ENCODE measurements around the gene SAP130. TPM values are rescaled to one million over a fixed set of nuclear protein-coding genes. Genes with fewer than 3 reads are reported as not detected.
"Not testable (repeated sequence)": the region's sequence is repeated elsewhere in the genome, so short reads cannot be mapped to it uniquely, and the experiment has no call there.

Gene SAP130
- total RNA-seq, 2 donors from 2014 or later = 12.0 to 13.1 TPM

- DNase-seq (no peak), ATAC-seq (no peak)
- intact Hi-C loops (cut with DNase I) = no loop called here
These were observed 117.4 kb downstream of the SAP130 start for GRCh38 chr2:127910415-127910814.

DNA sequence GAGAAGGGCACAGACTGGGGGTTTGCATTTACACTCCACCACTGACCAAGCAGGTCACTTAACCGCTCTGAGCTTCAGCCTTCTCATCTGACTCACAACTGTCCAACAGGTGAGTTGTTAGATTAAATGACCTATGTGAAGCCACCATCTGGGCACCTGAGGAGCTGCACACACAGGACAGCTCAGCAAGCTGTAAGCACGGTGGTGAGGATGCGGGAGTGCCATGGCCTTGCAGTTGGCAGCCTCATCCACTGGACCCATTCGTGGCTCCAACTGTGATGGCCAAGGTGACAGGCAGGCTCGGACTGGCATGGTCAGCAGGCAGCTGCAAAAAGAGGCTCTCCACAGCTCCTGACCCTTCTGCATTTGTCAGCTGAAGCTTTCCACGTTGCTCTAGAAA, 118.8 kb downstream of the SAP130 start:
- no peak for DNase-seq

DNA sequence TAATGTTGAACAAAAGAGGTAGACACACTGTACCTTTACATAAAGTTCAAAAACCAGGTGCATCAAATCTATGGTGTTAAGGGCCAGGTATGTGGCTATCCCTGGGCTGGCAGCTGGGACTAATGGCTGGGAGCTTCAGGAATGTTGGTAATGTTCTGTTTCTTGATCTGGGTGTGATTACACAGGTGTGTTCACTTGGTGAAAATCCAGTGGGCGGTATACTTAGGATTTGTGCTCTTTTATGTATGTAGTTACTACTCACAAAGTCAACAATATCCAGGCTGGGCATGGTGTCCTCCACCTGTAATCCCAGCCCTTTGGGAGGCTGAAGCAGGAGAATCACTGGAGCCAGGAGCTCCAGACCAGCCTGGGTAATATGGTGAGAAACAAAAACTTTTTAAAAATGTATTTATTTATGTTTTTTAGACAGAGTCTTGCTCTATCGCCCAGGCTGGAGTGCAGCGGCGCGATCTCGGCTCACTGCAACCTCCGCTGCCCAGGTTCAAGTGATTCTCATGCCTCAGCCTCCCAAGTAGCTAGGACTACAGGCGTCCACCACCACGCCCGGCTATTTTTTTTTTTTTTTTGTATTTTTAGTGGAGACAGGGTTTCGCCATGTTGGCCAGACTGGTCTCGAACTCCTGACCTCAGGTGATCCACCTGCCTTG, 120.0 kb downstream of the SAP130 start:
- intact Hi-C loops (cut with DNase I); DNase-seq; ATAC-seq: not testable (repeated sequence)

More for the DNA sequence above, 118.8 kb downstream of the SAP130 start:
- no peak for ATAC-seq
- intact Hi-C loops (cut with DNase I) = no loop called here

- intact Hi-C loops (cut with DNase I) = no loop called here
- no peak for ATAC-seq
- no peak for DNase-seq
These were observed 121.5 kb downstream of the SAP130 start for GRCh38 chr2:127906206-127906926.

- intact Hi-C loops (cut with DNase I) = no loop called here
- ATAC-seq (peak; percentile 76 to 90), DNase-seq (peak; percentile 75)
These were observed 126.4 kb downstream of the SAP130 start for GRCh38 chr2:127901339-127902056.

DNA sequence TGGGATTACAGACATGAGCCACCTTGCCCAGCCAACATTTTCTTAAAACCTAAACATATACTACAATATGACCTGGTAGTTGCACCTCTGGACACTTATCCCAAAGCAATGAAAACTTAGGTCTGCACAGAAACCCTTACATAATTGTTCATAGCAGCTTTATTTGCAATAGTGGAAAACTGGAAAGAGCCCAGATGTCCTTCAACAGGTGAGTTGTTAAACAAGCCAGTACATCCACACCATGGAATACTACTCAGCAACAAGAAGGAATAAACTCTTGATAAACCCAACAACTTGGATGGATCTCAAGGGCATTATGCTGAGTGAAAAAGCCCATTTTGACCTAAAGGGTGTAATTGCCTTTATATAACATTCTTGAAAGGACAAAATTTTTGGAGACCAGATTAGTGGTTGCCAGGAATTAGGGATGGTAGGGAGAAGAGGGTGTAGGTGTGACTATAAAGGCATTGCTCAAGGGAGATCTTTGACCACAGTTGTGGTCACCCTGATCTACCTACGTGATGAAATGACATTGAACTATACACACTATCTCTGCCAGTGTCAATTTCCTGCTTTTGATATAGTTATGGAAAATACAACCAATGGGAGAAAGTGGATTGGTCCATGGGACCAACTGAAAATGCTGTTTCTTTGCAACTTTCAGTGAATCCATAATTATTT, 130.2 kb downstream of the SAP130 start:
- no peak for ATAC-seq
- intact Hi-C loops (cut with DNase I) = loop anchor here in 1 of 2 donors (10.0 kb wide), 1 partner anchor 197 kb away; the partner anchor contains the start of gene UGGT1
- DNase-seq = no peak

GRCh38 chr2:127893494-127893893, 134.4 kb downstream of the SAP130 start:
- intact Hi-C loops (cut with DNase I) = loop anchor here in 1 of 2 donors (10.0 kb wide), 1 partner anchor 201 kb away; the partner anchor contains the start of gene UGGT1
- ATAC-seq (peak; percentile 9 to 32), DNase-seq (no peak)

DNA sequence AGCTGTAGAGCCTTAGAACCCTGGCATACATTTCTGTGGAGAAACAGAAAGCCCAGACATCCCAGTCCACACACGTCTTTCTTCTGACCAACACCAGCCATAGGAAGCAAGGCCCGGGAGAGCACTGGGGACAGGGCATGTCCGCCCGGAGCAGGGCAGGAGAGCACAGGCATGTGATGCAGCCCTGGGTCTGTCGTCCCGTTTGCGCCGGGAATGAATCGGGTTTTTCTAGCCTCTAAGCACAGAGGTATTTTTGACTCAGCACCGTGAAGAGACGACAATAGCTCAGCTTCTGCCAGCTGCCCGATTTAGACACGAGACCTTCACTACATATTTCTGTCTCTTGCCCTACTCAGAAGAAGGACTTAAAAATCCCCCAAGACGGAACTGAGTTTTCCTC, 134.8 kb downstream of the SAP130 start:
- no peak for DNase-seq
- intact Hi-C loops (cut with DNase I) = loop anchor here in 1 of 2 donors (10.0 kb wide), 1 partner anchor 202 kb away; the partner anchor contains the start of gene UGGT1
- peak; percentile 66 to 69 for ATAC-seq

GRCh38 chr2:127891811-127892210, 136.0 kb downstream of the SAP130 start:
- intact Hi-C loops (cut with DNase I) = loop anchor here in 1 of 2 donors (10.0 kb wide), 1 partner anchor 203 kb away; the partner anchor contains the start of gene UGGT1
- ATAC-seq = peak in 1 of 2 donors; percentile 22
- no peak for DNase-seq

Other genes starting within 250 kb of the SAP130 start
- 10 to 100 TPM; 34.8 to 36.6 TPM for gene WDR33, start 216.9 kb downstream of the SAP130 start, total RNA-seq
- 10 to 100 TPM; 18.8 to 21.8 TPM for gene POLR2D, start 169.9 kb downstream of the SAP130 start, total RNA-seq
- gene AMMECR1L, start 142.1 kb downstream of the SAP130 start, total RNA-seq = 10 to 100 TPM in 1 of 2 donors, 1 to 10 TPM in 1; 8.0 to 11.7 TPM
- gene UGGT1, start 63.1 kb upstream of the SAP130 start, total RNA-seq = 10 to 100 TPM; 30.6 to 31.3 TPM

All from left cardiac atrium (tissue), 4 donors.